HepG2 (cell line): Measurements from ENCODE around the gene ALDH1L2.

ENCODE experiments used
- BHLHE40 ChIP-seq: IDR thresholded peaks from 2 replicates; pipeline ENCODE4 v1.6.1; 2011; ENCODE audit warnings: low read length, improper control_type of control experiment
- FOXK2 ChIP-seq: fragments of 450-650 bp; IDR thresholded peaks from 2 replicates; pipeline ENCODE4 v1.6.1; 2016
- JUND ChIP-seq: sonication (generic); formaldehyde crosslinking; IDR thresholded peaks from 2 replicates; pipeline ENCODE4 v1.8.0; 2022; ENCODE audit warnings: mild to moderate bottlenecking, missing genetic modification reagents
- MXI1 ChIP-seq: IDR thresholded peaks from 3 replicates; pipeline ENCODE4 v1.6.1; 2012; ENCODE audit warnings: low read depth, low read length, inconsistent platforms, borderline replicate concordance
- POLR2AphosphoS5 ChIP-seq: IDR thresholded peaks from 2 replicates; pipeline ENCODE4 v1.6.1; 2012; ENCODE audit warnings: low read depth, low read length
- SIN3A ChIP-seq: IDR thresholded peaks from 2 replicates; pipeline ENCODE4 v1.6.1; 2011; ENCODE audit warnings: low read depth, mild to moderate bottlenecking, control low read depth, low read length, borderline replicate concordance
- ZNF605 ChIP-seq: sonication (generic); formaldehyde crosslinking; IDR thresholded peaks from 2 replicates; pipeline ENCODE4 v1.8.0; 2022; ENCODE audit warnings: mild to moderate bottlenecking, missing genetic modification reagents
- ZNF772 ChIP-seq: sonication (generic); formaldehyde crosslinking; IDR thresholded peaks from 2 replicates; pipeline ENCODE4 v1.5.0; 2020; ENCODE audit warnings: mild to moderate bottlenecking, missing genetic modification reagents
- TF ChIP-seq, protein P1 (sequence below): sonication (generic); formaldehyde crosslinking; IDR thresholded peaks from 2 replicates; pipeline ENCODE4 v1.4.0; 2020; ENCODE audit warnings: missing genetic modification reagents
- TF ChIP-seq, protein P2 (sequence below): sonication (generic); formaldehyde crosslinking; IDR thresholded peaks from 2 replicates; pipeline ENCODE4 v1.5.1; 2020; ENCODE audit warnings: mild to moderate bottlenecking, moderate library complexity, missing genetic modification reagents
- TF ChIP-seq, protein P3 (sequence below): sonication (generic); formaldehyde crosslinking; IDR thresholded peaks from 2 replicates; pipeline ENCODE4 v1.5.0; 2020; ENCODE audit warnings: mild to moderate bottlenecking, missing genetic modification reagents, moderate library complexity

DNA sequence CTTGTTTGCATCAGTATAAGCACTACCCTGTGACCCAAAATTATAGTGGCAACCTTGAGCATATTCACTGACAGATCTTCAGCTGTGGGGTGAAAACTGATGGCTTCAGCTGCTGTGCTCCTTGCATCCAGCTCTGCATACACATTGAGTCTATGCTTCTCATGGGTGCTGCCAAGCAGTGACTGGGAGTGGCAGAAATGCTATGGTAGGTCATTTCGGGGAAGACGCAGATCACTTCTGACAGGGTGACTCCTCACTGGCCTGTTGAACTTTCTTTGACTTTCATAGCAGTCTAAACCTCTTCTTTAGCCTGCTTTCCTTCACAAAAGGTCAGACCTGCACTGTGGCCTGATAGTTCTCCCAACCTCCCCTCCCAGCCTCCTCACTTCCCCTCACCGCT, 5.6 kb upstream of the ALDH1L2 start:
- no peak for TF ChIP-seq POLR2AphosphoS5
- TF ChIP-seq BHLHE40 = no peak
- TF ChIP-seq FOXK2 = no peak
- no peak for TF ChIP-seq SIN3A
- TF ChIP-seq, protein P1, sequence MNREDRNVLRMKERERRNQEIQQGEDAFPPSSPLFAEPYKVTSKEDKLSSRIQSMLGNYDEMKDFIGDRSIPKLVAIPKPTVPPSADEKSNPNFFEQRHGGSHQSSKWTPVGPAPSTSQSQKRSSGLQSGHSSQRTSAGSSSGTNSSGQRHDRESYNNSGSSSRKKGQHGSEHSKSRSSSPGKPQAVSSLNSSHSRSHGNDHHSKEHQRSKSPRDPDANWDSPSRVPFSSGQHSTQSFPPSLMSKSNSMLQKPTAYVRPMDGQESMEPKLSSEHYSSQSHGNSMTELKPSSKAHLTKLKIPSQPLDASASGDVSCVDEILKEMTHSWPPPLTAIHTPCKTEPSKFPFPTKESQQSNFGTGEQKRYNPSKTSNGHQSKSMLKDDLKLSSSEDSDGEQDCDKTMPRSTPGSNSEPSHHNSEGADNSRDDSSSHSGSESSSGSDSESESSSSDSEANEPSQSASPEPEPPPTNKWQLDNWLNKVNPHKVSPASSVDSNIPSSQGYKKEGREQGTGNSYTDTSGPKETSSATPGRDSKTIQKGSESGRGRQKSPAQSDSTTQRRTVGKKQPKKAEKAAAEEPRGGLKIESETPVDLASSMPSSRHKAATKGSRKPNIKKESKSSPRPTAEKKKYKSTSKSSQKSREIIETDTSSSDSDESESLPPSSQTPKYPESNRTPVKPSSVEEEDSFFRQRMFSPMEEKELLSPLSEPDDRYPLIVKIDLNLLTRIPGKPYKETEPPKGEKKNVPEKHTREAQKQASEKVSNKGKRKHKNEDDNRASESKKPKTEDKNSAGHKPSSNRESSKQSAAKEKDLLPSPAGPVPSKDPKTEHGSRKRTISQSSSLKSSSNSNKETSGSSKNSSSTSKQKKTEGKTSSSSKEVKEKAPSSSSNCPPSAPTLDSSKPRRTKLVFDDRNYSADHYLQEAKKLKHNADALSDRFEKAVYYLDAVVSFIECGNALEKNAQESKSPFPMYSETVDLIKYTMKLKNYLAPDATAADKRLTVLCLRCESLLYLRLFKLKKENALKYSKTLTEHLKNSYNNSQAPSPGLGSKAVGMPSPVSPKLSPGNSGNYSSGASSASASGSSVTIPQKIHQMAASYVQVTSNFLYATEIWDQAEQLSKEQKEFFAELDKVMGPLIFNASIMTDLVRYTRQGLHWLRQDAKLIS = no peak
- no peak for TF ChIP-seq ZNF605 (CRISPR knock-in tag)
- TF ChIP-seq, protein P2, sequence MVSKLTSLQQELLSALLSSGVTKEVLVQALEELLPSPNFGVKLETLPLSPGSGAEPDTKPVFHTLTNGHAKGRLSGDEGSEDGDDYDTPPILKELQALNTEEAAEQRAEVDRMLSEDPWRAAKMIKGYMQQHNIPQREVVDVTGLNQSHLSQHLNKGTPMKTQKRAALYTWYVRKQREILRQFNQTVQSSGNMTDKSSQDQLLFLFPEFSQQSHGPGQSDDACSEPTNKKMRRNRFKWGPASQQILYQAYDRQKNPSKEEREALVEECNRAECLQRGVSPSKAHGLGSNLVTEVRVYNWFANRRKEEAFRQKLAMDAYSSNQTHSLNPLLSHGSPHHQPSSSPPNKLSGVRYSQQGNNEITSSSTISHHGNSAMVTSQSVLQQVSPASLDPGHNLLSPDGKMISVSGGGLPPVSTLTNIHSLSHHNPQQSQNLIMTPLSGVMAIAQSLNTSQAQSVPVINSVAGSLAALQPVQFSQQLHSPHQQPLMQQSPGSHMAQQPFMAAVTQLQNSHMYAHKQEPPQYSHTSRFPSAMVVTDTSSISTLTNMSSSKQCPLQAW = no peak
- TF ChIP-seq, protein P3, sequence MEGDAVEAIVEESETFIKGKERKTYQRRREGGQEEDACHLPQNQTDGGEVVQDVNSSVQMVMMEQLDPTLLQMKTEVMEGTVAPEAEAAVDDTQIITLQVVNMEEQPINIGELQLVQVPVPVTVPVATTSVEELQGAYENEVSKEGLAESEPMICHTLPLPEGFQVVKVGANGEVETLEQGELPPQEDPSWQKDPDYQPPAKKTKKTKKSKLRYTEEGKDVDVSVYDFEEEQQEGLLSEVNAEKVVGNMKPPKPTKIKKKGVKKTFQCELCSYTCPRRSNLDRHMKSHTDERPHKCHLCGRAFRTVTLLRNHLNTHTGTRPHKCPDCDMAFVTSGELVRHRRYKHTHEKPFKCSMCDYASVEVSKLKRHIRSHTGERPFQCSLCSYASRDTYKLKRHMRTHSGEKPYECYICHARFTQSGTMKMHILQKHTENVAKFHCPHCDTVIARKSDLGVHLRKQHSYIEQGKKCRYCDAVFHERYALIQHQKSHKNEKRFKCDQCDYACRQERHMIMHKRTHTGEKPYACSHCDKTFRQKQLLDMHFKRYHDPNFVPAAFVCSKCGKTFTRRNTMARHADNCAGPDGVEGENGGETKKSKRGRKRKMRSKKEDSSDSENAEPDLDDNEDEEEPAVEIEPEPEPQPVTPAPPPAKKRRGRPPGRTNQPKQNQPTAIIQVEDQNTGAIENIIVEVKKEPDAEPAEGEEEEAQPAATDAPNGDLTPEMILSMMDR (CRISPR knock-in tag) = no peak
- TF ChIP-seq JUND (CRISPR knock-in tag) = no peak
- TF ChIP-seq MXI1 = no peak
- no peak for TF ChIP-seq ZNF772 (CRISPR knock-in tag)
